ENCODE data around the gene ROR2.
"Not testable (repeated sequence)": the region's sequence is repeated elsewhere in the genome, so short reads cannot be mapped to it uniquely, and the experiment has no call there.

GRCh38 chr9:91798273-91799112 lies 151.5 kb downstream of the ROR2 start:
- TF ChIP-seq POLR2A (IDR thresholded peaks at IDR 0.05; ENCODE audit: low read length); GATA1 (IDR thresholded peaks at IDR 0.05; ENCODE audit: low read depth, low read length): not testable (repeated sequence)
